GM12878 (cell line): ENCODE results near the gene FOXJ1. TPM values are rescaled to one million over a fixed set of nuclear protein-coding genes. Genes with fewer than 3 reads are reported as not detected.

ENCODE experiments used
- BCL11A ChIP-seq: IDR thresholded peaks from 2 replicates; pipeline ENCODE4 v1.6.1; 2011; ENCODE audit warnings: low read depth, low read length
- EGR1 ChIP-seq, 2 experiments: IDR thresholded peaks; 1 replicate in 1 of 2; 2 replicates in 1 of 2; pipeline ENCODE4 v1.6.1; 2011 to 2012; ENCODE audit warnings: low read depth in 2 of 2, low read length in 2 of 2, borderline replicate concordance in 1 of 2, mild to moderate bottlenecking in 1 of 2, moderate library complexity in 1 of 2
- EZH2 ChIP-seq: IDR thresholded peaks from 2 replicates; pipeline ENCODE4 v1.6.1; 2012; ENCODE audit warnings: low read depth, mild to moderate bottlenecking, control low read depth, inconsistent platforms, low read length, borderline replicate concordance; ENCODE audit not compliant: control insufficient read depth
- LARP7 ChIP-seq: fragments of 450-650 bp; IDR thresholded peaks from 2 replicates; pipeline ENCODE4 v1.6.1; 2017; ENCODE audit warnings: mild to moderate bottlenecking
- polyA plus RNA-seq, 11 experiments: library from polyadenylated mRNA; depleted of rRNA in 4 of 11; unstranded in 6 of 11; stranded (reverse) in 5 of 11; fragments of >200 nt; fragmentation: Nextera tagmentation in 4 of 11; fragmentation: Illumina TruSeq in 1 of 11; extraction: Ambion mirVana in 4 of 11; extraction: Trizol in 1 of 11; gene quantifications; 1 replicate in 1 of 11; 2 replicates in 10 of 11; pipeline versions ENCODE4 v1.2.1 to v1.2.3, GENCODE V29; 2011 to 2016; ENCODE audit warnings: inconsistent platforms in 2 of 11, missing spikeins in 2 of 11, low read depth in 1 of 11
- total RNA-seq, 4 experiments: library from RNA; depleted of rRNA in 3 of 4; stranded (reverse); fragments of >200 nt in 3 of 4; fragmentation: Illumina TruSeq in 1 of 4; extraction: Trizol in 1 of 4; gene quantifications; 2 replicates each; pipeline versions ENCODE4 v1.2.1 to v1.2.3, GENCODE V29; 2013 to 2021
- TF ChIP-seq, protein P1 (sequence below): fragments of 450-650 bp; IDR thresholded peaks from 2 replicates; pipeline ENCODE4 v1.6.1; 2017; ENCODE audit warnings: mild to moderate bottlenecking, moderate library complexity
- TF ChIP-seq, protein P2 (sequence below): fragments of 150-350 bp; IDR thresholded peaks from 2 replicates; pipeline ENCODE4 v1.6.1; 2014; ENCODE audit warnings: mild to moderate bottlenecking, low read depth, low read length

The FOXJ1 gene
- total and polyA plus RNA-seq, 10 of the 15 experiments (the other 5 are each of a cell fraction or from before 2014, with no cell fraction given) = not detected

DNA sequence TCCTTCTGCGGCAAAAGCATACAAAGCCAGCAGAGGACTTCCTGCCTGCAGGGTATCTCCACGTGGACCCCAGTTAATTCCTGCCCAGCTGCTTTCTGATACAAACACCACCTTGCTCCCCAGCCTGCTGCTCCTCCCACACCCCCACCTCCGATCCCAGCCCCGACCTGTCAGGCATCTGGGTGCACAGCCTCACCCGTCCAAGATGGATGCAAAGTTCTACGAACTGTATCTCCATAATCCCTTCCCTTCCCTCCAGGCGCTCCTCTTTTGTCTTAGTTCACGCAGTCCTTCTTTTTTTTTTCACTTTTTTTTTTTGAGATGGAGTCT lies 15.6 kb upstream of the FOXJ1 start (continued):
- TF ChIP-seq, protein P1, sequence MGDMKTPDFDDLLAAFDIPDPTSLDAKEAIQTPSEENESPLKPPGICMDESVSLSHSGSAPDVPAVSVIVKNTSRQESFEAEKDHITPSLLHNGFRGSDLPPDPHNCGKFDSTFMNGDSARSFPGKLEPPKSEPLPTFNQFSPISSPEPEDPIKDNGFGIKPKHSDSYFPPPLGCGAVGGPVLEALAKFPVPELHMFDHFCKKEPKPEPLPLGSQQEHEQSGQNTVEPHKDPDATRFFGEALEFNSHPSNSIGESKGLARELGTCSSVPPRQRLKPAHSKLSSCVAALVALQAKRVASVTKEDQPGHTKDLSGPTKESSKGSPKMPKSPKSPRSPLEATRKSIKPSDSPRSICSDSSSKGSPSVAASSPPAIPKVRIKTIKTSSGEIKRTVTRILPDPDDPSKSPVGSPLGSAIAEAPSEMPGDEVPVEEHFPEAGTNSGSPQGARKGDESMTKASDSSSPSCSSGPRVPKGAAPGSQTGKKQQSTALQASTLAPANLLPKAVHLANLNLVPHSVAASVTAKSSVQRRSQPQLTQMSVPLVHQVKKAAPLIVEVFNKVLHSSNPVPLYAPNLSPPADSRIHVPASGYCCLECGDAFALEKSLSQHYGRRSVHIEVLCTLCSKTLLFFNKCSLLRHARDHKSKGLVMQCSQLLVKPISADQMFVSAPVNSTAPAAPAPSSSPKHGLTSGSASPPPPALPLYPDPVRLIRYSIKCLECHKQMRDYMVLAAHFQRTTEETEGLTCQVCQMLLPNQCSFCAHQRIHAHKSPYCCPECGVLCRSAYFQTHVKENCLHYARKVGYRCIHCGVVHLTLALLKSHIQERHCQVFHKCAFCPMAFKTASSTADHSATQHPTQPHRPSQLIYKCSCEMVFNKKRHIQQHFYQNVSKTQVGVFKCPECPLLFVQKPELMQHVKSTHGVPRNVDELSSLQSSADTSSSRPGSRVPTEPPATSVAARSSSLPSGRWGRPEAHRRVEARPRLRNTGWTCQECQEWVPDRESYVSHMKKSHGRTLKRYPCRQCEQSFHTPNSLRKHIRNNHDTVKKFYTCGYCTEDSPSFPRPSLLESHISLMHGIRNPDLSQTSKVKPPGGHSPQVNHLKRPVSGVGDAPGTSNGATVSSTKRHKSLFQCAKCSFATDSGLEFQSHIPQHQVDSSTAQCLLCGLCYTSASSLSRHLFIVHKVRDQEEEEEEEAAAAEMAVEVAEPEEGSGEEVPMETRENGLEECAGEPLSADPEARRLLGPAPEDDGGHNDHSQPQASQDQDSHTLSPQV = no peak
- TF ChIP-seq, protein P2, sequence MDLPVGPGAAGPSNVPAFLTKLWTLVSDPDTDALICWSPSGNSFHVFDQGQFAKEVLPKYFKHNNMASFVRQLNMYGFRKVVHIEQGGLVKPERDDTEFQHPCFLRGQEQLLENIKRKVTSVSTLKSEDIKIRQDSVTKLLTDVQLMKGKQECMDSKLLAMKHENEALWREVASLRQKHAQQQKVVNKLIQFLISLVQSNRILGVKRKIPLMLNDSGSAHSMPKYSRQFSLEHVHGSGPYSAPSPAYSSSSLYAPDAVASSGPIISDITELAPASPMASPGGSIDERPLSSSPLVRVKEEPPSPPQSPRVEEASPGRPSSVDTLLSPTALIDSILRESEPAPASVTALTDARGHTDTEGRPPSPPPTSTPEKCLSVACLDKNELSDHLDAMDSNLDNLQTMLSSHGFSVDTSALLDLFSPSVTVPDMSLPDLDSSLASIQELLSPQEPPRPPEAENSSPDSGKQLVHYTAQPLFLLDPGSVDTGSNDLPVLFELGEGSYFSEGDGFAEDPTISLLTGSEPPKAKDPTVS = no peak
- TF ChIP-seq LARP7 (no peak), EGR1 (IDR thresholded peaks at IDR 0.05; ENCODE audit: borderline replicate concordance in 1 of 2, low read depth in 2 of 2, low read length in 2 of 2) (no peak), BCL11A (no peak), EZH2 (no peak)
